Osteoblast (primary cell): ENCODE data around the gene SPAG7. TPM values are rescaled to one million over a fixed set of nuclear protein-coding genes. Genes with fewer than 3 reads are reported as not detected.

ENCODE experiments used
- DNase-seq: peaks from one replicate; pipeline ENCODE4 v3.0.0; 2011; ENCODE audit warnings: low spot score, mixed read lengths; ENCODE audit not compliant: insufficient read length; ENCODE audit errors: missing footprints
- H2AFZ ChIP-seq: 2 replicates; pipeline ENCODE4 v1.6.0; 2011; ENCODE audit warnings: mild to moderate bottlenecking, low read length
- H3K27ac ChIP-seq: 2 replicates; pipeline ENCODE4 v1.5.1; 2011; ENCODE audit warnings: mild to moderate bottlenecking, low read depth, low read length, moderate library complexity
- H3K27me3 ChIP-seq: 2 replicates; pipeline ENCODE4 v1.6.0; 2012; ENCODE audit warnings: mild to moderate bottlenecking, control low read depth, inconsistent platforms, low read length, moderate library complexity; ENCODE audit not compliant: insufficient read depth
- H3K36me3 ChIP-seq: 2 replicates; pipeline ENCODE4 v1.5.1; 2011; ENCODE audit warnings: mild to moderate bottlenecking, low read length, control low read depth, moderate library complexity; ENCODE audit not compliant: insufficient read depth
- H3K4me1 ChIP-seq: 2 replicates; pipeline ENCODE4 v1.5.1; 2011; ENCODE audit warnings: mild to moderate bottlenecking, low read length, control low read depth, moderate library complexity; ENCODE audit not compliant: insufficient read depth
- H3K4me2 ChIP-seq: 2 replicates; pipeline ENCODE4 v1.6.0; 2011; ENCODE audit warnings: mild to moderate bottlenecking, low read length; ENCODE audit not compliant: insufficient read depth
- H3K4me3 ChIP-seq: fragments of 200-600 bp; sonication (generic); 3 replicates; pipeline ENCODE4 v1.5.1; 2012; ENCODE audit warnings: mild to moderate bottlenecking, low read length, inconsistent platforms; ENCODE audit not compliant: insufficient read depth
- H3K79me2 ChIP-seq: 2 replicates; pipeline ENCODE4 v1.6.0; 2012; ENCODE audit warnings: mild to moderate bottlenecking, low read length, control low read depth, inconsistent platforms; ENCODE audit not compliant: insufficient read depth
- H3K9me3 ChIP-seq: 2 replicates; pipeline ENCODE4 v1.5.1; 2011; ENCODE audit warnings: low read depth, low read length, control low read depth
- H4K20me1 ChIP-seq: 2 replicates; pipeline ENCODE4 v1.6.0; 2012; ENCODE audit warnings: mild to moderate bottlenecking, low read length, control low read depth; ENCODE audit not compliant: insufficient read depth
- CTCF ChIP-seq: IDR thresholded peaks from 2 replicates; pipeline ENCODE4 v1.5.1; 2011; ENCODE audit warnings: mild to moderate bottlenecking, low read depth, low read length, moderate library complexity; ENCODE audit errors: extremely low read depth
- total RNA-seq: library from RNA; depleted of rRNA; stranded (reverse); fragments of >200 nt; gene quantifications from 2 replicates; pipeline ENCODE4 v1.2.3, GENCODE V29; 2012

Gene SPAG7
- total RNA-seq, 1 donor, result 34.0 TPM

GRCh38 chr17:4998732-4999429 is 31.3 kb upstream of the SPAG7 start:
- Histone ChIP-seq H4K20me1 (peaks cover 24% of the 10 kb centered on the region), H2AFZ (peak overlapping the region; percentile 59), H3K4me1 (peaks cover 24% of the 10 kb centered on the region), H3K27ac (peak overlapping the region; percentile 41), H3K4me3 (peak overlapping the region; percentile 96), H3K9me3 (no peaks in the 10 kb centered on the region), H3K79me2 (peaks cover 31% of the 10 kb centered on the region), H3K36me3 (peaks cover 25% of the 10 kb centered on the region), H3K27me3 (no peaks in the 10 kb centered on the region), H3K4me2 (peak overlapping the region; percentile 94)
- DNase-seq, result peak; percentile 87
- no peak for TF ChIP-seq CTCF

- H3K4me1 ChIP-seq, result peaks cover 24% of the 10 kb centered on the region
- no peaks in the 10 kb centered on the region for H3K9me3 ChIP-seq
- H3K27me3 ChIP-seq, result no peaks in the 10 kb centered on the region
- peak; percentile 91 for DNase-seq
- H2AFZ ChIP-seq, result peak overlapping the region; percentile 59
- peak overlapping the region; percentile 96 for H3K4me3 ChIP-seq
- peaks cover 22% of the 10 kb centered on the region for H3K36me3 ChIP-seq
- peaks cover 24% of the 10 kb centered on the region for H4K20me1 ChIP-seq
- TF ChIP-seq CTCF, result no peak
- H3K4me2 ChIP-seq, result peak overlapping the region; percentile 94
- H3K27ac ChIP-seq, result peak overlapping the region; percentile 41
- H3K79me2 ChIP-seq, result peaks cover 31% of the 10 kb centered on the region
Measured at GRCh38 chr17:4998027-4998731, 30.6 kb upstream of the SPAG7 start.

- no peaks in the 10 kb centered on the region for H3K27me3 ChIP-seq
- DNase-seq, result peak; percentile 100
- H3K79me2 ChIP-seq, result peaks cover 31% of the 10 kb centered on the region
- peak within 1 kb of the TSS; percentile 89 for H2AFZ ChIP-seq
- H3K4me2 ChIP-seq, result peak within 1 kb of the TSS; percentile 94
- no peak for TF ChIP-seq CTCF
- H3K4me1 ChIP-seq, result peaks cover 24% of the 10 kb centered on the region
- peak within 1 kb of the TSS; percentile 96 for H3K4me3 ChIP-seq
- peaks cover 18% of the 10 kb centered on the region for H3K36me3 ChIP-seq
- H3K27ac ChIP-seq, result peak within 1 kb of the TSS; percentile 61
- no peaks in the 10 kb centered on the region for H3K9me3 ChIP-seq
- peaks cover 24% of the 10 kb centered on the region for H4K20me1 ChIP-seq
Measured at GRCh38 chr17:4997302-4998026, 29.8 kb upstream of the SPAG7 start, which contains the start of the genes INCA1 and KIF1C. INCA1 (minus strand) TSS chr17:4997522; CDS start chr17:4994437, 3,085 bp downstream. KIF1C (plus strand) TSS chr17:4997950; CDS start chr17:5000247, 2,297 bp downstream.
